HL-60 (cell line): ENCODE results near the gene KRTAP4-8.

ENCODE experiments used
- CTCF ChIP-seq: IDR thresholded peaks from one replicate; pipeline ENCODE4 v1.5.1; 2011; ENCODE audit warnings: low read length, control low read depth, inconsistent platforms; ENCODE audit not compliant: insufficient read depth
- GABPA ChIP-seq: IDR thresholded peaks from 2 replicates; pipeline ENCODE4 v1.6.1; 2012; ENCODE audit warnings: low read depth
- POLR2AphosphoS5 ChIP-seq: IDR thresholded peaks from 2 replicates; pipeline ENCODE4 v1.6.1; 2012; ENCODE audit warnings: low read depth
- REST ChIP-seq: IDR thresholded peaks from 2 replicates; pipeline ENCODE4 v1.6.1; 2012; ENCODE audit warnings: low read depth; ENCODE audit not compliant: insufficient replicate concordance

GRCh38 chr17:41141361-41141760 is 43.4 kb upstream of the KRTAP4-8 start:
- no peak for TF ChIP-seq CTCF
- TF ChIP-seq POLR2AphosphoS5, result no peak
- TF ChIP-seq REST, result no peak
- TF ChIP-seq GABPA, result no peak
